H1 (cell line): ENCODE data around the gene SCAND1.

Experiments
- GABPA ChIP-seq: IDR thresholded peaks from 2 replicates; pipeline ENCODE4 v1.6.1; 2011; ENCODE audit warnings: mild to moderate bottlenecking, low read length, moderate library complexity, borderline replicate concordance; ENCODE audit not compliant: insufficient read depth
- RFX5 ChIP-seq: IDR thresholded peaks from 2 replicates; pipeline ENCODE4 v1.6.1; 2011; ENCODE audit warnings: low read depth, low read length, improper control_type of control experiment, borderline replicate concordance
- RNF2 ChIP-seq: fragments of 200-900, 300-1000 bp; sonication (generic); IDR thresholded peaks from 2 replicates; pipeline ENCODE4 v1.7.1; 2016; ENCODE audit warnings: borderline replicate concordance, low read depth, mild to moderate bottlenecking, antibody characterized with exemption, low read length; ENCODE audit not compliant: poor library complexity, severe bottlenecking; ENCODE audit errors: missing control alignments

DNA sequence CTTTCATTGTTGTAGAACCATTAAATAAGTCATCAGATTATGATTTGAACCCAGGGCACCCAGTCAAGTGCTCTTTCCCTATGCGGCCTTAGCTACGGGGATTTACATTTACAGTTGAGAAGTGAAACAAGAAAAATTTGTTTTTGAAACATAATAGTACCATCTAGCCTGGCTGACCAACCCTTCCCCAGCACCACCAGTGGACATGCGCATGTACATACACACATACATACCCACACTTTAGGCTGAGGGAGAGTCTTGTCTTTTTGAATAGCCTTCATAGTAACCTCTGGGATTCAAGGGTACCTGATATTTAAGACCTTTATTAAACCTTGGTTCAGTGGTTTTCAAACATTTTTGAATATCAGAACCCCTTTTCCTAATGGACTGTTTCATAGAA, 33.8 kb downstream of the SCAND1 start:
- no peak for TF ChIP-seq RNF2
- TF ChIP-seq GABPA: no peak
- no peak for TF ChIP-seq RFX5
